ENCODE measurements around the gene MESD. TPM values are rescaled to one million over a fixed set of nuclear protein-coding genes. Genes with fewer than 3 reads are reported as not detected.

MESD gene
- total and polyA plus RNA-seq, 2 of the 4 experiments (the other 2 are of a cell fraction), result 10.0 to 14.0 TPM

- H3K4me2 ChIP-seq (ENCODE audit: low read depth, low read length), result no peak overlapping the region
- no peak overlapping the region for H2AFZ ChIP-seq (replicated peaks; ENCODE audit: low read length, poor library complexity)
- BruUV-seq (replicated peaks), result no TSS peak
- WGBS, 2 experiments (ENCODE audit: extremely low coverage in 2 of 2, insufficient read length in 1 of 2), result no CpG with 5 or more reads among the region's 2 CpGs
- no peak overlapping the region for H2BK5ac ChIP-seq (ENCODE audit: low read depth, low read length, poor library complexity, severe bottlenecking)
- no peak overlapping the region for H3K23ac ChIP-seq (ENCODE audit: low read depth, low read length)
- no peak overlapping the region for H2AK5ac ChIP-seq (ENCODE audit: low read depth, low read length)
- H3K9me1 ChIP-seq (ENCODE audit: insufficient read depth, low read length), result peaks cover 15% of the 10 kb centered on the region
- ChIA-PET CTCF (no interaction called here), POLR2A (ENCODE audit: unreplicated experiment) (no interaction called here)
- dilution Hi-C loops (cut with HindIII; ENCODE audit: low sequenced_read_pairs, unreplicated experiment) (no loop called here), intact Hi-C loops (cut with micrococcal nuclease) (no loop called here), in situ Hi-C loops (cut with MboI; ENCODE audit: low sequenced_read_pairs) (no loop called here)
- H3K27me3 ChIP-seq (ENCODE audit: control insufficient read depth, insufficient read depth, low read length), result no peaks in the 10 kb centered on the region
- no peak overlapping the region for H3K4ac ChIP-seq (ENCODE audit: low read depth, low read length)
- no peaks in the 10 kb centered on the region for H3K9me3 ChIP-seq (ENCODE audit: control insufficient read depth, insufficient read depth, low read length)
- no peak for TF ChIP-seq ELK1 (IDR thresholded peaks at IDR 0.05; ENCODE audit: borderline replicate concordance, low read depth, low read length)
- no peak for TF ChIP-seq FOS (IDR thresholded peaks at IDR 0.05; ENCODE audit: low read depth, low read length)
- no peak for TF ChIP-seq CTCF (conservative IDR thresholded peaks at IDR 0.05; ENCODE audit: low read depth, low read length)
- no peak for TF ChIP-seq POLR2A (IDR thresholded peaks at IDR 0.05; ENCODE audit: low read depth, low read length)
- no peak for TF ChIP-seq NFE2L2 (IDR thresholded peaks at IDR 0.05; ENCODE audit: low read depth, low read length)
- no peak for TF ChIP-seq SMC3 (IDR thresholded peaks at IDR 0.05; ENCODE audit: low read depth, low read length)
- TF ChIP-seq RAD21 (IDR thresholded peaks at IDR 0.05; ENCODE audit: low read length), result no peak
- TF ChIP-seq CHD1 (IDR thresholded peaks at IDR 0.05; ENCODE audit: low read depth, low read length), result no peak
- no peak for TF ChIP-seq CEBPB (IDR thresholded peaks at IDR 0.05; ENCODE audit: low read depth, low read length)
- no peak for TF ChIP-seq MXI1 (IDR thresholded peaks at IDR 0.05; ENCODE audit: borderline replicate concordance, low read depth, low read length)
- no peak for TF ChIP-seq RCOR1 (IDR thresholded peaks at IDR 0.05; ENCODE audit: insufficient replicate concordance, low read length)
- TF ChIP-seq MAFK (IDR thresholded peaks at IDR 0.05; ENCODE audit: low read depth, low read length), result no peak
- no peak for TF ChIP-seq BHLHE40 (IDR thresholded peaks at IDR 0.05; ENCODE audit: low read depth, low read length)
- TF ChIP-seq USF2 (IDR thresholded peaks at IDR 0.05; ENCODE audit: low read depth, low read length), result no peak
- no peak for TF ChIP-seq RFX5 (IDR thresholded peaks at IDR 0.05; ENCODE audit: low read depth, low read length)
- no peak overlapping the region for H2BK15ac ChIP-seq (ENCODE audit: low read depth, low read length)
- H4K91ac ChIP-seq (ENCODE audit: insufficient read depth, low read depth, low read length), result no peak overlapping the region
- H3K36me3 ChIP-seq (ENCODE audit: control insufficient read depth, insufficient read depth, low read length), result peaks cover 13% of the 10 kb centered on the region
- no peak overlapping the region for H3K9ac ChIP-seq (ENCODE audit: low read depth, low read length)
- DNase-seq, result no peak
- peaks cover 29 to 76% of the 10 kb centered on the region in 2 experiments for H3K79me1 ChIP-seq (ENCODE audit: low read depth in 1 of 2, low read length in 2 of 2)
- H4K8ac ChIP-seq (ENCODE audit: low read depth in 2 of 2, low read length in 2 of 2), result no peak overlapping the region
- H3K56ac ChIP-seq (ENCODE audit: extremely low read depth, insufficient read depth, low read length), result no peak overlapping the region
- no peak overlapping the region for H3K14ac ChIP-seq (replicated peaks; ENCODE audit: low read depth, low read length)
- no peak for ATAC-seq (ENCODE audit: low read depth)
- H4K20me1 ChIP-seq (ENCODE audit: insufficient read depth, low read length), result peaks cover 18% of the 10 kb centered on the region; the same call in 1 of the 2 replicates
- H3K4me3 ChIP-seq (ENCODE audit: insufficient read depth, low read depth, low read length), result no peak overlapping the region
- no peak overlapping the region for H2BK20ac ChIP-seq (ENCODE audit: low read depth, low read length)
- peaks cover 5% of the 10 kb centered on the region for H3K4me1 ChIP-seq (ENCODE audit: control insufficient read depth, insufficient read depth, low read length)
- H2BK120ac ChIP-seq (ENCODE audit: low read depth, low read length), result no peak overlapping the region
- no peak overlapping the region for H2AK9ac ChIP-seq (replicated peaks; ENCODE audit: low read depth, low read length, poor library complexity)
- H4K5ac ChIP-seq (ENCODE audit: low read depth, low read length), result no peak overlapping the region
- no peak overlapping the region for H3K18ac ChIP-seq (ENCODE audit: low read depth, low read length)
- H3K27ac ChIP-seq (ENCODE audit: insufficient read depth, low read length), result no peak overlapping the region
These were observed 7.4 kb downstream of the MESD start for GRCh38 chr15:80982205-80982604.

Measured in IMR-90 (cell line).